K562 treated with DMSO at 1 percent for 24 hours (cell line): ENCODE results near the gene COL28A1. TPM values are rescaled to one million over a fixed set of nuclear protein-coding genes. Genes with fewer than 3 reads are reported as not detected.

ENCODE experiments used
- total RNA-seq: library from RNA; unstranded; fragments of 300-600 nt; gene quantifications from 2 replicates; pipeline ENCODE4 v1.2.3, GENCODE V29; 2022; ENCODE audit warnings: low read depth; ENCODE audit not compliant: insufficient read depth

The COL28A1 gene
- 0.31 TPM in 1 of 2 replicates, not detected in the other for total RNA-seq

DNA sequence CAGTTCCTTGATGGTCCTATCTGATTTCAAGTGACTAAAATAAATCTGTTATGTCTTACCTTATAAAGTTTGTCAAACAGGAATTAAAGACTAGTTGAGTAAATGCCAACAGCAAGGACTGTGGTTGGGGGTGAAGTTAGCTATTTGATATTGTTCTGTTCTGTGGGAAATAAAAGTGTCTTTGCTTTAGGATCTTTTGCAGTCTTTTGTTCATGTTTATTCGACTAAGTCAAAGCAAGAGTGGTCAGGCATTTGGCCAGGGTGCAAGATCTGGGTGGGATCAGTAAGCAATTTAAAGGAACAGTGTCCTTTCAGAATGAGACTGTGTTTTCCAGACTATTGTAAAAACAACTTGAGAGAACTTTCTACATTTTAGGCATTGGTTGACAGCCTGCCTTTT, at the start of gene COL28A1:
COL28A1 (minus strand) TSS at position 183 of the 400 bp plus-strand sequence. CDS start 2,998 bp downstream, outside the sequence.

DNA sequence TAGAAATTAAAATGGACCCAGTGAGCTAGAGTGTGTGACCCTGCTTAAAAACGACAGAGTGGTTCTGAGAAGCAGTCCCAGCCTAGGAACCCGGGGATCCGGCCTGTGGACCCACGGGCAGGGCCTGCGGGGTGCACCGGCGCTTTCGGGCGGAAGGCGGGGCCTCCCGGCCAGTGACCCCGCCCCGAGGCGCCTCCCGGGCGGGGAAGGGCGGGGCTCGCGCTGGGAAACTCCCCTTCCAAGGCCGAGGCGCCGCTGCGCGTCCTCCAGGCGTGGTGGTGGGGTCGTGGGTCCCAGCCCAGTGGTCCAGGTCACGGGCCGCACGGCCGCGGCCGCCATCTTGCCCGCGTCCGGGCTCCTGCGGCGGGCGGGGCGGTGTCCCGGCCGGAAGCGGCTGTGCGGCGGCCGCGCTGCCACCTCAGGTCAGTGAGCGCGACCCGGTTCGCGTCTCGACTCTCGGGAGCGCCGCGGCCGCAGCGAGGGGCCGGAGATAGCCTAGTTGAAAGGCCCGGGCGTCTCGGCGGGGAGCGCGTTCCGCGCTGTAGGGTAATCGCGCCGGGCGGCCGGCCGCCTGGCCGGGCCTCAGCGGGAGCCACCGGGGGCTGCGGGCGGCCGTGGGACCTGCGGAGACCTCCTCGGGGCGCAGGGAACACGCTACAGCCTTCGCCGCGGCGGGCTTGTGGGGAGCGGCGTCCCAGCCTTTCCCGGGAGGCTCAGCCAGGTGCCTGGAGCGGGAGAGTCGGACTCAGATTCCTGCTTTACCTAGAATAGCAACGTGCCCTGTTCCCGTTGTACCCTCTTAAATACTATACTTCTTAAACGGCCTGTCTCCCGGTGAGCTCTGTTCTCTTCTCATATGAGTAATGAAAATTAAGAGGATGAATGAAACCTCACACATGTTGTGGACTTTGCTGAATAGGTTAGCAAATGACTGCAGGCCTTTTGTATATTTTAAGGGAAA, 31.3 kb upstream of the COL28A1 start, which contains the start of gene MIOS:
MIOS (plus strand) TSS at position 234 of the 961 bp plus-strand sequence. CDS start 5,592 bp downstream, outside the sequence.

Other genes with a start within 250 kb of the COL28A1 start
- 12.2 and 18.5 TPM in 2 replicates for gene MIOS, start 31.0 kb upstream of the COL28A1 start, total RNA-seq
- gene UMAD1, start 104.9 kb upstream of the COL28A1 start, total RNA-seq: 13.7 and 14.9 TPM in 2 replicates
- 28.3 and 37.1 TPM in 2 replicates for gene RPA3, start 182.7 kb upstream of the COL28A1 start, total RNA-seq